ENCODE results near the gene TMEM116. TPM values are rescaled to one million over a fixed set of nuclear protein-coding genes. Genes with fewer than 3 reads are reported as not detected.
"Not testable (repeated sequence)": the region's sequence is repeated elsewhere in the genome, so short reads cannot be mapped to it uniquely, and the experiment has no call there.

TMEM116 gene
- total RNA-seq, 1 donor from 2014 or later: 9.1 TPM

DNA sequence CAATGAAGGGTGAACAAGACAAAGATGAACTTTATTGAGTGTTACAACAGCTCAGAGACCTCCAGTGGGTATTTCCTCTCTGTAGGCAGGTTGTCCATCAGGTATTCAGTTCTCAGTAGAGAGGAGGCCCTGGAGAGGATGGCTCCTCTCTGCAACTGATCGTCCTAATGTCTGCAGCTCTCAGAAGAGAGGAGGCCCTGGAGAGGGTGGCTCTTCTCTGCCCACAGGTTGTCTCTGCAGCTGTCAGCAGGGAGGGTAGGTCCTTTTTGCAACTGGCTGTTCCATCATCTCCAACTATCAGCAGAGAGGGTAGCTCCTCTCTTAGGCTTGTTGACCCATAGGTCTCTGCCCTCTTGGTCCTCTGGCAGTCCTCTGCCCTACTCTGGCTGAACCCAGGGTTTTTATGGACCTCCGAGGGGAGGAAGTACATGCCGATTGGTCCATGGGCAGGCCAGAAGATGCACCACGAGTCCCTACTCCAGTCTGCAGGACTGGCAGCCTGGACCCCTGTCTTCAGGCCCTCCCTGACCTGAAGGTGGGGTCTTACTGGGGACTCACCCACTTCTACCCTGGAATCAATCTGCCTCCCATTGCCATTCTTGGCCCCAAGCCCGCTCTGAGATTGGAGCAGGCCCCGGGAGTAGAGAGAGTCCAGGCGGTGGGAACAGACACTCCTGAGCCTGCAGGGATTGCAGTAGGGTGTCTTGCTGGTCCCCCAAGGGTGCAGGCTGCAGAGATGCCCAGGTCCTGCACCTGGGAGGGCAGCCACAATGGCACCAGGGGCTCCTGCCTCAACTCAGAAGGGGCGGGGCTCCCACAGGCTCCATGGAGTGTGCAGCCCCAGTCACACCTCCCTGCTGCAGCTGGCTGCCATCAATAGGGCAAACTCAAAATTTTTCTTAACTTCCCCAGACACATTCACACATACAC, 2.3 kb downstream of the TMEM116 start:
- no peak for DNase-seq (ENCODE audit: low spot score)
- no peak for ATAC-seq

- not testable (repeated sequence) for ATAC-seq; DNase-seq (ENCODE audit: low spot score)
Measured at GRCh38 chr12:112009596-112009995, 3.4 kb downstream of the TMEM116 start.

DNA sequence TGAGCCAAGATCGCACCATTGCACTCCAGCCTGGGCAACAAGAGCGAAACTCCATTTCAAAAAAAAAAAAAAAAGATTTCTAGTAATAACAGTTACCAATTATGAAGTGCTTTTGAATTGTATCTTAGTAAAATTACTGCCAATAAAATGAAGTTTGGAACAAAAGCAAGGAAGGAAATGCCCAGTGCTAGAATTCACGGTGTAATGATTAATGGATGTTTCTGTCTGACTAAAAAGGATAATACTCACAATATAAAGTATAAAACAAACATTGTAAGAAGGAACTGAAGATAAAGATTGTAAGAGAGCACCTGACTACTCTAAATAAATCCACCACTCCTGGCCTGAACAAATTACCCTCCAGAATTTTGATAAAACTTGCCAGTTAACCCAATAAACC, 4.0 kb downstream of the TMEM116 start:
- DNase-seq (ENCODE audit: low spot score): no peak
- ATAC-seq: no peak

- ATAC-seq: no peak
- no peak for DNase-seq (ENCODE audit: low spot score)
Measured at GRCh38 chr12:112007945-112008344, 5.0 kb downstream of the TMEM116 start.

GRCh38 chr12:112005419-112006395, 7.3 kb downstream of the TMEM116 start:
- DNase-seq (ENCODE audit: low spot score) (no peak), ATAC-seq (peak; percentile 82)

- DNase-seq (ENCODE audit: low spot score) (no peak), ATAC-seq (no peak)
Measured at GRCh38 chr12:112004041-112004440, 8.9 kb downstream of the TMEM116 start.

- DNase-seq (ENCODE audit: low spot score) (no peak), ATAC-seq (no peak)
Measured at GRCh38 chr12:112001576-112001975, 11.4 kb downstream of the TMEM116 start.

- DNase-seq (ENCODE audit: low spot score): no peak
- no peak for ATAC-seq
Measured at GRCh38 chr12:112000820-112001219, 12.1 kb downstream of the TMEM116 start.

DNA sequence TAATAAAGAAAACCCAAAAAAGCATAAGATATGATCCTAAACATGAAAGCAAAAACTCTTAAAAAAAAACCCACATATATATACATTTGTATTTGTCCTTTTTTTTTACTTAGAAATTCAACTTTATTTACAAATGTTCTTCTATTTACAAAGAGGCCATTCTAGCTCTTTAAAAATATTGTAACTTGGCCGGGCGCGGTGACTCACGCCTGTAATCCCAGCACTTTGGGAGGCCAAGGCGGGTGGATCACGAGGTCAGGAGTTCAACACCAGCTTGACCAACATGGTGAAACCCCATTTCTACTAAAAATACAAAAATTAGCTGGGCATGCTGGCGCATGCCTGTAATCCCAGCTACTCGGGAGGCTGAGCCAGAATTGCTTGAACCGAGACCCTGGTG, 13.8 kb downstream of the TMEM116 start:
- not testable (repeated sequence) for DNase-seq (ENCODE audit: low spot score); ATAC-seq

GRCh38 chr12:111998015-111998414, 14.9 kb downstream of the TMEM116 start:
- ATAC-seq: no peak
- DNase-seq (ENCODE audit: low spot score): no peak

- DNase-seq (ENCODE audit: low spot score) (no peak), ATAC-seq (peak; percentile 57)
Measured at GRCh38 chr12:111997300-111997699, 15.7 kb downstream of the TMEM116 start.

DNA sequence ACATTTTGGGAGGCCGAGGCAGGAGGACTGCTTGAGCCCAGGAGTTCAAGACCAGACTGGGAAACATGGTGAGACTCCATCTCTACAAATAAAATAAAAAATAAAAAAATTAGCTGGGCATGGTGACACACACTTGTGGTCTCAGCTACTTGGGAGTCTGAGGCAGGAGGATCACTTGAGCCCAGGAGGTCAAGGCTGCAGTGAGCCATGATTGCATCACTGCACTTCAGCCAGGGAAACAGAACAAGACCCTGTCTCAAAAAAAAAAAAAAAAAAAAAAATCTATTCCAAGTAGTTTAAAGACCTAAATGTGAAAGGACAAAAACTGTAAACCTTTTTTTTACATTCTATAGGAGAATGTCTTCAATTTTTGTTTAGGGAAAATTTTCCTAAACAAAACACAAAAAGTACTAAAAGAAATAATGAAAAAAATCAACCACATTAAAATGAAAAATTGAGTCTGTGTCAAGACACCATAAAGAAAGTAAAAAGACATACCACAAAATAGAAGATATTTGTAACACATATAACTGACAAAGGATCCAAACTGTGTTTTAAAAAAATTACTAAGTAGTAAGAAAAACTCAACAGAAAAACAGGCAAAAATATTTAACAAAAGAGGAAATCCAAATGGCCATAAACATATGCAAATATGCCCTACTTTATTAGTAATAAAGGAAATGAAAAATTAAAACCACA, 17.0 kb downstream of the TMEM116 start:
- DNase-seq (ENCODE audit: low spot score): no peak
- no peak for ATAC-seq

GRCh38 chr12:111994211-111995111, 18.5 kb downstream of the TMEM116 start:
- not testable (repeated sequence) for ATAC-seq; DNase-seq (ENCODE audit: low spot score)

- ATAC-seq: no peak
- no peak for DNase-seq (ENCODE audit: low spot score)
Measured at GRCh38 chr12:111993292-111994150, 19.4 kb downstream of the TMEM116 start.

- no peak for DNase-seq (ENCODE audit: low spot score)
Measured at GRCh38 chr12:111992464-111992863, 20.5 kb downstream of the TMEM116 start.

GRCh38 chr12:111991946-111992345, 21.0 kb downstream of the TMEM116 start:
- DNase-seq (ENCODE audit: low spot score) (no peak), ATAC-seq (no peak)

More at GRCh38 chr12:111992464-111992863, 20.5 kb downstream of the TMEM116 start:
- no peak for ATAC-seq

- ATAC-seq: no peak
Measured at GRCh38 chr12:111991535-111991934, 21.4 kb downstream of the TMEM116 start.

GRCh38 chr12:111984820-111985219, 28.1 kb downstream of the TMEM116 start:
- ATAC-seq: no peak

More at GRCh38 chr12:111991535-111991934, 21.4 kb downstream of the TMEM116 start:
- no peak for DNase-seq (ENCODE audit: low spot score)

GRCh38 chr12:111981987-111982386, 31.0 kb downstream of the TMEM116 start:
- ATAC-seq (no peak), DNase-seq (ENCODE audit: low spot score) (no peak)

More at GRCh38 chr12:111984820-111985219, 28.1 kb downstream of the TMEM116 start:
- no peak for DNase-seq (ENCODE audit: low spot score)
